ENCODE results near the gene NECTIN3. TPM values are rescaled to one million over a fixed set of nuclear protein-coding genes. Genes with fewer than 3 reads are reported as not detected.
A peak's percentile ranks its signal among the peaks of the same experiment; 100 is the strongest.

Gene NECTIN3
- total and polyA plus RNA-seq, 7 donors = 1.8 to 54.1 (median 20.0) TPM

DNA sequence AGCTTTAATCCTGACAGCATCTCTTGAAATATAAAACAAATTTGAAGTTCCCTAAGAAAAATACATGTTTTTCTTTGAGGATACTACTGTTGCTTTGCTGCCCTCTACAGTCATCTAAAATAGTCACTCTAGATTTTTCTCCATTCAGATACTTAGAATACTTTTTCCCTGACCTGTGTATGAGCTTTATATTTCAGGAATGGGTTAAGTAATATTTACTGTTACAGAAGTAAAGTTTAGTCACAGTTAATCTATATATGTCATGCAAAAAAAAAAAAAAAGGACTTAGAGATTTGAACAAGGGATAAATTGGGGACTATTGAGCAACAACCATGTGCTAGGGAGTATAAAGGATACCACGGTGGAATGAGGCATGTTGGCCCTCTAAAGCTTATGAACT, 8.8 kb downstream of the NECTIN3 start:
- Histone ChIP-seq H3K4me1 (peaks cover 0 to 63% (median 28%) of the 10 kb centered on the region in 4 donors), H3K36me3 (no peaks in the 10 kb centered on the region), H3K4me3 (no peak overlapping the region), H3K27me3 (no peaks in the 10 kb centered on the region), H3K9me3 (no peaks in the 10 kb centered on the region), H3K27ac (no peak overlapping the region)
- TF ChIP-seq, protein P1, sequence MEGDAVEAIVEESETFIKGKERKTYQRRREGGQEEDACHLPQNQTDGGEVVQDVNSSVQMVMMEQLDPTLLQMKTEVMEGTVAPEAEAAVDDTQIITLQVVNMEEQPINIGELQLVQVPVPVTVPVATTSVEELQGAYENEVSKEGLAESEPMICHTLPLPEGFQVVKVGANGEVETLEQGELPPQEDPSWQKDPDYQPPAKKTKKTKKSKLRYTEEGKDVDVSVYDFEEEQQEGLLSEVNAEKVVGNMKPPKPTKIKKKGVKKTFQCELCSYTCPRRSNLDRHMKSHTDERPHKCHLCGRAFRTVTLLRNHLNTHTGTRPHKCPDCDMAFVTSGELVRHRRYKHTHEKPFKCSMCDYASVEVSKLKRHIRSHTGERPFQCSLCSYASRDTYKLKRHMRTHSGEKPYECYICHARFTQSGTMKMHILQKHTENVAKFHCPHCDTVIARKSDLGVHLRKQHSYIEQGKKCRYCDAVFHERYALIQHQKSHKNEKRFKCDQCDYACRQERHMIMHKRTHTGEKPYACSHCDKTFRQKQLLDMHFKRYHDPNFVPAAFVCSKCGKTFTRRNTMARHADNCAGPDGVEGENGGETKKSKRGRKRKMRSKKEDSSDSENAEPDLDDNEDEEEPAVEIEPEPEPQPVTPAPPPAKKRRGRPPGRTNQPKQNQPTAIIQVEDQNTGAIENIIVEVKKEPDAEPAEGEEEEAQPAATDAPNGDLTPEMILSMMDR (IDR thresholded peaks at IDR 0.05) = peak in 2 of 4 experiments; percentile 38 to 45
- no peak for TF ChIP-seq EP300 (IDR thresholded peaks at IDR 0.05)
- no peak for DNase-seq
- intact Hi-C loops (cut with DNase I) = no loop called here
- WGBS, 2 donors = 16 to 46% methylated on average over 1 of the region's 1 CpG

GRCh38 chr3:111081008-111081545, 9.5 kb downstream of the NECTIN3 start:
- no peaks in the 10 kb centered on the region for H3K36me3 ChIP-seq
- no peak overlapping the region for H3K4me3 ChIP-seq
- peaks cover 0 to 64% (median 34%) of the 10 kb centered on the region in 4 donors for H3K4me1 ChIP-seq
- 57 to 75% methylated on average over 3 of the region's 3 CpGs for WGBS, 2 donors
- H3K27me3 ChIP-seq = no peaks in the 10 kb centered on the region
- H3K27ac ChIP-seq = no peak overlapping the region
- H3K9me3 ChIP-seq = no peaks in the 10 kb centered on the region
- no peak for TF ChIP-seq POLR2AphosphoS5 (IDR thresholded peaks at IDR 0.05)
- no peak for TF ChIP-seq EP300 (IDR thresholded peaks at IDR 0.05)
- no peak for TF ChIP-seq POLR2A (IDR thresholded peaks at IDR 0.05)
- TF ChIP-seq, protein P1 (IDR thresholded peaks at IDR 0.05) = no peak
- DNase-seq = no peak
- intact Hi-C loops (cut with DNase I) = no loop called here

DNA sequence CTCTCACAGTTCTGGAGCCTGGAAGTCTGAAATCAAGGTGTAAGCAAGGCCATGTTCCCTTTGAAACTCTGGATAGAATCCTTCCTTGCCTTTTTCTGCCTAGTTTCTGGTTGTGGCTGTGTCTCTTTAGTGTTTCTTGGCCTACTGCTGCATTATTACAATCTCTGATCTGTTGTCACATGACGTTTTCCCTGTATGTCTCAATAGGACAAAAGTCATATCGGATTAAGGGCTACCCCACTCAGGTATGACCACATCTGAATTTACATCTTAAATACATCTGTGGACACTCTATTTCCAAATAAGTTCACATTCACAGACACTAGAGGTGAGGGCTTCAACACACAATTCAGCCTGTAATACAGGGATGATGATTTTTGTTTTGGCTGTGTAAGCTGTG, 13.3 kb downstream of the NECTIN3 start:
- Histone ChIP-seq H3K27ac (peak overlapping the region in 3 of 4 donors; percentile 7 to 75 (median 62)), H3K36me3 (no peaks in the 10 kb centered on the region), H3K27me3 (no peaks in the 10 kb centered on the region), H3K4me3 (no peak overlapping the region), H3K9me3 (no peaks in the 10 kb centered on the region), H3K4me1 (peaks cover 0 to 68% (median 49%) of the 10 kb centered on the region in 4 donors)
- intact Hi-C loops (cut with DNase I) = no loop called here
- DNase-seq = no peak
- TF ChIP-seq POLR2A (IDR thresholded peaks at IDR 0.05) (no peak), EP300 (IDR thresholded peaks at IDR 0.05) (no peak), POLR2AphosphoS5 (IDR thresholded peaks at IDR 0.05) (no peak)
- TF ChIP-seq, protein P1 (IDR thresholded peaks at IDR 0.05) = no peak
- 34 to 67% methylated on average over 2 of the region's 2 CpGs for WGBS, 2 donors

DNA sequence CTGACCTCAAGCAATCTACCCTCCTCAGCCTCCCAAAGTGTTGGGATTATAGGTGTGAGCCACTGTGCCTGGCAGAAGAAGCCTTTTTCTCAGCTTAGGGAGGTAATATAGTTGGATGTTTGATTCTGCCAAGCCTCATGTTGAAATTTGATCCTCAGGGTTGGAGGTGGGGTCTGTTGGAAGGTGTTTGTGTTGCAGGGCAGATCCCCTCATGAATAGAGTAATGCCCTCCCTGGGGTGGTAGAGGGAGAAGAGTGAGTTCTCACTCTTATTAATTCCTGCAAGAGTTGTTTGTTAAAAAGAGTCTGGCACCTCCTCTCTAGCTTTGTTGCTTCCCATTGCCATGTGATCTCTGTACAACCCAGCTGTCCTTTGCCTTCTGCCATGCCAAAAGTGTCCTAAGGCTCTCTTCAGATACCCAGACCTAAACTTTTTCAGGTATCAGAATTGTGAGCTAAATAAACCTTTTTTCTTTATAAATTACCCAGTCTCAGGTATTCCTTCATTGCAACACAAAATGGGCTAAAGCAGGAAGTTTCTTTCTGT, 16.4 kb downstream of the NECTIN3 start:
- no peaks in the 10 kb centered on the region for H3K27me3 ChIP-seq
- H3K9me3 ChIP-seq = no peaks in the 10 kb centered on the region
- no peaks in the 10 kb centered on the region for H3K36me3 ChIP-seq
- peak overlapping the region in 2 of 4 donors; percentile 6 to 75 for H3K27ac ChIP-seq
- DNase-seq = no peak
- intact Hi-C loops (cut with DNase I) = no loop called here
- no peak for TF ChIP-seq POLR2A (IDR thresholded peaks at IDR 0.05)
- TF ChIP-seq EP300 (IDR thresholded peaks at IDR 0.05) = no peak
- TF ChIP-seq, protein P1 (IDR thresholded peaks at IDR 0.05) = no peak
- no peak for TF ChIP-seq POLR2AphosphoS5 (IDR thresholded peaks at IDR 0.05)
- H3K4me3 ChIP-seq = no peak overlapping the region
- H3K4me1 ChIP-seq = peaks cover 0 to 53% (median 42%) of the 10 kb centered on the region in 4 donors

All from sigmoid colon (tissue), 7 donors.